ENCODE data around the gene BDH1. TPM values are rescaled to one million over a fixed set of nuclear protein-coding genes. Genes with fewer than 3 reads are reported as not detected.
"Not testable (repeated sequence)": the region's sequence is repeated elsewhere in the genome, so short reads cannot be mapped to it uniquely, and the experiment has no call there.

The BDH1 gene
- total RNA-seq, 4 donors from 2014 or later: 120 to 269 (median 163) TPM

DNA sequence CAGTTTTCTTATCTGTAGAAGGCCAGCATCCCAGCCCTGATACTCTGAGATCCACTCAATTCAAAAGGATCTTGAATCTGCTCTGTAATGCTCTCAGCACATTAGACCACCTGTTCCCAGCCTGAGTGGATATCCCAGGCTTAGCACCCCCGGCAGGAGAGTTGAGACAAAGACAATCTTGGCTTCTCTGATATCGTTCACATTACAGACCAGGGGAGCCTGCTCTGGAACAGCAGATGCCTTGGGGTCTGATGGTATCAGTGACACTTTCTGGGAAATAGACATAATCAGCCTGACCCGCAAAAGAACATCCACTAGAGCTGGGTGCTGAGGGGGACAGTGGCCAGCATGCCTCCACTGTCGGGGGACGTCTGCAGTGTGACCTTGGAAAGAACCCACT, 70.6 kb downstream of the BDH1 start:
- DNase-seq: no peak
- Histone ChIP-seq H3K4me3 (no peak overlapping the region), H3K36me3 (no peaks in the 10 kb centered on the region), H3K27ac (no peak overlapping the region), H3K9me3 (no peaks in the 10 kb centered on the region), H3K27me3 (no peaks in the 10 kb centered on the region), H3K4me1 (no peaks in the 10 kb centered on the region)
- no peak for TF ChIP-seq POLR2A (IDR thresholded peaks at IDR 0.05)
- TF ChIP-seq, protein P1, sequence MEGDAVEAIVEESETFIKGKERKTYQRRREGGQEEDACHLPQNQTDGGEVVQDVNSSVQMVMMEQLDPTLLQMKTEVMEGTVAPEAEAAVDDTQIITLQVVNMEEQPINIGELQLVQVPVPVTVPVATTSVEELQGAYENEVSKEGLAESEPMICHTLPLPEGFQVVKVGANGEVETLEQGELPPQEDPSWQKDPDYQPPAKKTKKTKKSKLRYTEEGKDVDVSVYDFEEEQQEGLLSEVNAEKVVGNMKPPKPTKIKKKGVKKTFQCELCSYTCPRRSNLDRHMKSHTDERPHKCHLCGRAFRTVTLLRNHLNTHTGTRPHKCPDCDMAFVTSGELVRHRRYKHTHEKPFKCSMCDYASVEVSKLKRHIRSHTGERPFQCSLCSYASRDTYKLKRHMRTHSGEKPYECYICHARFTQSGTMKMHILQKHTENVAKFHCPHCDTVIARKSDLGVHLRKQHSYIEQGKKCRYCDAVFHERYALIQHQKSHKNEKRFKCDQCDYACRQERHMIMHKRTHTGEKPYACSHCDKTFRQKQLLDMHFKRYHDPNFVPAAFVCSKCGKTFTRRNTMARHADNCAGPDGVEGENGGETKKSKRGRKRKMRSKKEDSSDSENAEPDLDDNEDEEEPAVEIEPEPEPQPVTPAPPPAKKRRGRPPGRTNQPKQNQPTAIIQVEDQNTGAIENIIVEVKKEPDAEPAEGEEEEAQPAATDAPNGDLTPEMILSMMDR (IDR thresholded peaks at IDR 0.05): no peak

DNA sequence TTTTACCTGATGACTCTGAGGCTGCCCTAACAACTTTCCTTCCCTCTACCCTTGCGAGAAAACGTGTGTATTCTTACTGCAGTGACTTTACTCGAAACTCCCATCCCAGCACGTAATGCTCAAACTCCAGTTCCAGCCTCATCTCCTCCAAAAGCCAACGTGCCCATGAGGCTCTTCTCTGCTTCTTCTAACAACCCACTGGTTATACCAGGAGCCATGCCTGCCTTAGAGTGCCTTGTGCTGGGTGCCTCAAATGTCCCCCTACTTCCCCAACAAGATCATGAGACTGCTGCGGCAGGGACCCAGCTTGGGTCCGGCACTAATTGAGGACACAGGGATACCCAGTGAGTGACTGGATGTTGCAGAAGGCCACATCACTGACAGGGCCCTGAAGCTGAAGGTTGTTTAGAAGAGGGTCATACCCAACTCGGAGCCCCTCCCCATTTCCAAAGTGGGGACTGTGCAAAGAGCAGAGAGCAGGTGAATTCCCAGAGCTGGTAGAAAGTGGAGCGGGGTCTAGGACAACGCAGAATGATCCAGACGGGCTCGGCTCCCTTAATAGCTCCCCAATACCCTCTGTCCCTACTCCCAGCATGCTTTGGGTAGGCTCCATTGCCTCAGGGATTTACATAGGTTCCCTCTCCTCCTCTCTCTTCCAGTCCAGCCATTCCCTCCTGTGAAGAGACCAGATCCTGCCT, 71.4 kb downstream of the BDH1 start:
- Histone ChIP-seq H3K4me3 (no peak overlapping the region), H3K27ac (no peak overlapping the region), H3K36me3 (no peaks in the 10 kb centered on the region), H3K27me3 (no peaks in the 10 kb centered on the region), H3K9me3 (no peaks in the 10 kb centered on the region), H3K4me1 (no peaks in the 10 kb centered on the region)
- DNase-seq: no peak
- TF ChIP-seq, protein P1 (IDR thresholded peaks at IDR 0.05): no peak
- no peak for TF ChIP-seq POLR2A (IDR thresholded peaks at IDR 0.05)

DNA sequence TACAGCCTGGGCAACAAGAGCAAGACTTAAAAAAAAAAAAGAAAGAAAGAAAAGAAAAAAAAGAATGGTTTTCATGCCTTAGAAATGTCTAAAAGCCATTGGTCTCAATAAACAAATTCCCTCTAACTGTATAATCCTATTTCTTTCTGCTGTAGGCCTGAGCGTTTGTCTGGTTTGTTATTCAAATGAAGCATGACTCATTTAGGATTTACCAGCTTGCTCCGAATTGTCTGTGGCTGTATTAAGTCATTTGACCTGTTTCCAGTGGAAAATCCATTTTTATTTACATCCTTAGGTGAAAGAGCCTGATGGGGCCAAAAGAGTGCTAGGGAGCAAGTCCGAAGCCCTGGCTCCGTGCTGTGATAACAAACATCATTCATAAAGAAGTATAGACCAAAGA, 73.8 kb downstream of the BDH1 start:
- no peak for TF ChIP-seq POLR2A (IDR thresholded peaks at IDR 0.05)
- TF ChIP-seq, protein P1 (IDR thresholded peaks at IDR 0.05): no peak

DNA sequence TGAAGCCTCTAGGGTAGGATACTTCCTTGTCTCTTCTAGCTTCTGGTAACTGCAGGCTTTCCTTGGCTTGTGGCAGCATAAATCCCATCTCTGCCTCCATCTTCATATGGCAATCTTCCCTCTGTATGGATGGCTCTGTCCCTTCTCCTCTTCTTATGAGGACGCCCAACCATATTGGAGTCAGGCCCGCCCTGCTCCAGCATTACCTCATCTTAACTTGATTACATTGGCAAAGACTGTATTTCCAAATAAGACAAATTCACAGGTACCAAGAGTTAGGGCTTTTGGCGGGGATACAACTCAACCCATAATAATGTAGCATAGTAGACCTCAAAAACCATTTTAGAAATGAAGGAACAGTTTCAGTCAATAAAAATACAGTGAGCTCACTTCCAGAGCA, 75.4 kb downstream of the BDH1 start:
- Histone ChIP-seq H3K4me3 (no peak overlapping the region), H3K4me1 (no peaks in the 10 kb centered on the region), H3K36me3 (no peaks in the 10 kb centered on the region), H3K9me3 (no peaks in the 10 kb centered on the region), H3K27ac (no peak overlapping the region), H3K27me3 (no peaks in the 10 kb centered on the region)
- DNase-seq: no peak
- TF ChIP-seq, protein P1 (IDR thresholded peaks at IDR 0.05): no peak
- TF ChIP-seq POLR2A (IDR thresholded peaks at IDR 0.05): no peak

More for the DNA sequence above, 73.8 kb downstream of the BDH1 start:
- no peak for DNase-seq
- no peaks in the 10 kb centered on the region for H3K27me3 ChIP-seq
- H3K9me3 ChIP-seq: no peaks in the 10 kb centered on the region
- no peak overlapping the region for H3K4me3 ChIP-seq
- H3K27ac ChIP-seq: no peak overlapping the region
- H3K36me3 ChIP-seq: no peaks in the 10 kb centered on the region
- no peaks in the 10 kb centered on the region for H3K4me1 ChIP-seq

DNA sequence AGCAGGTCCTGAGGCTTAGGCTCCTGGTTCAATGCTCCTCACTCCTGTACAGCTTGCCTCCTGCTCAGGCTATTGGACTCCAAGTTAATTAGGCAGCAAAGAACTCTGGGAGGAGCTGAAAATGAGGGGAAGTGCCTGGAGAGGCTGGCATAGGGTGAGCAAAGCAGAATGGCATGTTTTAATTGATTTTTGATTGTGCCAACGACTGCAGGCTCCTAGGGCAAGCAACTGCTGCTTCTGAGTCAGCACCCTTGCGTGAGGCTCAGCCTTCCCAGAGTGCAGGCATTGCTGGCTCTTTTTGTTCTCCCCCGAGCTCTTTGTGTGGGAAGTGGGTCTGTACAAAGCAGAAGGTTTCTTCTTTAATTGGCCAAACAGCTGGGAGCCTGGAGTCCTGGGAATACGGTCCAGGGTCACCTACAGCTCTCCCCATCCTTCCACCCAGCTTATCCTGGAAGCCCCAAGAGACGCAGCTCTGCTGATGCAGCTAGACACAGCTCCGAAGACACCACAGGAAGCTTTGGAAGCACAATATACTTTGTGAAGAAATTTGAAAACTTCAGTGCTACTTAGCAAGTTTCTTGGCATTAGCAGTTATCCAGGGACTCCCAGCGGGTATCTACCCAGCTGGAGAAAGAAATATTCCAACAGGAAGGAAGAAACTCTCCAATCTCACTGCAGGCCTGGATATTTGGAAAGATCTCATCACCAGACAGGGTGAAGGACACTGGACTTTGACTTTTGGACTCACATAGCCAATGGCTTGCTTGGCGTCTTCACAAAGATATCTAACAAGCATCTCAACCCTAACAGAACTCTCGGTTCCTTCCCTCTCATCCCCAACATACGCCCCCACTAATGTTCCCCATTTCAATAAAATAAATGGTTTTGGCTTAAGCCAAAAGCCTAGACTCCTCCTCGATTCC, 76.8 kb downstream of the BDH1 start:
- Histone ChIP-seq H3K36me3 (no peaks in the 10 kb centered on the region), H3K27ac (no peak overlapping the region), H3K4me3 (no peak overlapping the region), H3K27me3 (no peaks in the 10 kb centered on the region), H3K4me1 (no peaks in the 10 kb centered on the region), H3K9me3 (no peaks in the 10 kb centered on the region)
- no peak for TF ChIP-seq POLR2A (IDR thresholded peaks at IDR 0.05)
- TF ChIP-seq, protein P1 (IDR thresholded peaks at IDR 0.05): no peak
- no peak for DNase-seq

DNA sequence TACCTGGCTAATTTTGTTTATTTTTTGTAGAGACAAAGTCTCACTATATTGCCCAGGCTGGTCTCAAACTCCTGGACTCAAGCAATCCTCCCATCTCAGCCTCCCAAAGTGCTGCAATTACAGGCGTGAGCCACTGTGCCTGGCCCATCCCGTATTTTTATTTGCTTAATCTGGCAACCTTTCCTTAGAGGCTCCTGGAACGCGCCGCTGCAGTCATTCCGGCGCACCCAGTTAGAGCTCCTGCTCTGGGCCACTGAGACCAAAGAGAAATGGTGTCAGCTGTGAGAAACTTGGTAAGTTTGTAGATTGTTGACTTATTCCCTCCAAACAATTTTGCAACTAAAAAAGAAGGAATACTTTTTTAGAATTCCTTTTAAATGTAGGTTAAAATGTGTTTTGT, 78.0 kb downstream of the BDH1 start:
- not testable (repeated sequence) for H3K36me3 ChIP-seq, H3K4me3 ChIP-seq, H3K4me1 ChIP-seq, H3K27ac ChIP-seq, H3K9me3 ChIP-seq, DNase-seq, H3K27me3 ChIP-seq

Measured in Peyer's patch (tissue), 4 donors.